Embryonic facial prominence (tissue), 1 donor: Measurements from ENCODE around the gene RELA.

Experiments
- DNase-seq: peaks from one replicate; pipeline ENCODE4 v3.0.0-alpha.2; 2016; ENCODE audit errors: extremely low spot score

Gene RELA

GRCh38 chr11:65633390-65634108 is 29.2 kb downstream of the RELA start:
- no peak for DNase-seq

GRCh38 chr11:65630215-65630614 is 32.5 kb downstream of the RELA start:
- no peak for DNase-seq

DNA sequence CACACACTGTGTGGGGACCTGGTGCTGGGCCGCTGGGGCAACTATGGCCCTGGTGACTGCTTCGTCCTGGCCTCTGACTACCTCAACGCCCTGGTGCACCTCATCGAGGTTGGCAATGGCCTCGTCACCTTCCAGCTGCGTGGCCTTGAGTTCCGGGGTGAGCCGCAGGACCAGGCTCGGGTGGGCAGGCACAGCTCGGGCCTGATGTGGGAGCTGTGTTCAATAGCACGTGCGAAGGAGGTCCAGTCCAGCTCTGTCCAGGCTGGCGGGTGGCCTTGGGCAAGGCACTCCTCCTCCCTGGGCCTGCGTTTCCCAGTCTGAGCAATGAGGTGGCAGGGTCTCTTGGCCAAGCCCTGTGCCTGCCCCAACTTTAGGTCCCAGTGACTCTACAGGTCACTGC is 33.1 kb downstream of the RELA start:
- no peak for DNase-seq

DNA sequence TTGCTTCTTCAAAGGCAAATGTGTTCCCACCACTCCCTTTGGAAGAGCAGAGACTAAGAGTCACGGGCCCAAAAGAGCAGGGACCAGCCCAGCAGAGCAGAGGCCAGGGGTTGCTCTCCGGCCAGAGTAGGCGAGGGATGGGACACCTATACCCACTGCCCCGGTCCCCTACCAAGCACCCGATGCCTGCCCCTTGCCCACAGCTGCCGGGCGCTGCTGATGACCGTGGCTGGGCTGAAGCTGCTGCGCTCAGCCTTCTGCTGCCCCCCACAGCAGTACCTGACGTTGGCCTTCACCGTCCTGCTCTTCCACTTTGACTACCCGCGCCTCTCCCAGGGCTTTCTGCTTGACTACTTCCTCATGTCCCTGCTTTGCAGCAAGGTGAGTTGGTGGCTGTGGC is 35.5 kb downstream of the RELA start:
- no peak for DNase-seq

- DNase-seq: no peak
Measured at GRCh38 chr11:65625628-65626342, 36.9 kb downstream of the RELA start.

- DNase-seq: no peak
Measured at GRCh38 chr11:65624931-65625627, 37.6 kb downstream of the RELA start.

- DNase-seq: no peak
Measured at GRCh38 chr11:65623852-65624616, 38.7 kb downstream of the RELA start.

GRCh38 chr11:65623177-65623576 is 39.5 kb downstream of the RELA start:
- no peak for DNase-seq

DNA sequence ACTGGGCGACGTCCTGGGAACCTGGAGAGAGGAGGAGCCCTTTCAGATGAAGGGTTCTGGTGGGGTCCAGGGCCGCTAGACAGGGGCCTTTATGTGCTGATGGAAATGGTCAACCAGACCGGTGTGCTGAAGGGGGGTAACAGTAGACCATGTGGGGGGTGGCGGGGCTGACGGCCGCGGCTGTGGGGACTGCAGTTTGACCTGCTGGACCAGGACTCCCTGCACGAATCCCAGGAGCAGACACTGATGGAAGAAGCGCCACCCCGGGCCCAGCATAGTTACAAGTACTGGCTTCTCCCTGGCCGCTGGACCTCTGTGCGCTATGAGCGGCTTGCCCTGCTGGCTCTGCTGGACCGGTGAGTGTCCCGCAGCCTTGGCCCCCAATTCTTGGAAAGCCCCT is 40.7 kb downstream of the RELA start:
- no peak for DNase-seq

DNA sequence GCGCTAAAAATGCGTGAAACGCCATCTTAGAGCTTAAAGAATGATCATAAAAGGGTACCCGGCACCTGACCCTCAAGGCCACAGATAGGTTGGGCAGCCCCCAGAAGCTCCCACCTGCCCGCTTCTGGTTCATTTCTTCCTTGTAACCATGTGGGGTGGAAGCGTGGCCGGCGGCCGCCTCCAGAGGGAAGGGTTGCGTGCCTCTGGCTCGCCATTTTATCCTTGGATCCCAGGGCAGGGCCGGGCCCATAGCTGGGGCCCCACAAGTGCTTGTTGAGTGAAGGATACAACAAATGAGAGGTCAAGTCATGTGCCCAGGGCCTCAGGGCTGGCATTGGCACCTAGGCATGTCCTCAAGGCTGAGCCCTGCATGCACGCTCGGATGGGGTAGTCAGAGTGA is 41.3 kb downstream of the RELA start:
- DNase-seq: no peak

GRCh38 chr11:65620666-65621065 is 42.0 kb downstream of the RELA start:
- no peak for DNase-seq

DNA sequence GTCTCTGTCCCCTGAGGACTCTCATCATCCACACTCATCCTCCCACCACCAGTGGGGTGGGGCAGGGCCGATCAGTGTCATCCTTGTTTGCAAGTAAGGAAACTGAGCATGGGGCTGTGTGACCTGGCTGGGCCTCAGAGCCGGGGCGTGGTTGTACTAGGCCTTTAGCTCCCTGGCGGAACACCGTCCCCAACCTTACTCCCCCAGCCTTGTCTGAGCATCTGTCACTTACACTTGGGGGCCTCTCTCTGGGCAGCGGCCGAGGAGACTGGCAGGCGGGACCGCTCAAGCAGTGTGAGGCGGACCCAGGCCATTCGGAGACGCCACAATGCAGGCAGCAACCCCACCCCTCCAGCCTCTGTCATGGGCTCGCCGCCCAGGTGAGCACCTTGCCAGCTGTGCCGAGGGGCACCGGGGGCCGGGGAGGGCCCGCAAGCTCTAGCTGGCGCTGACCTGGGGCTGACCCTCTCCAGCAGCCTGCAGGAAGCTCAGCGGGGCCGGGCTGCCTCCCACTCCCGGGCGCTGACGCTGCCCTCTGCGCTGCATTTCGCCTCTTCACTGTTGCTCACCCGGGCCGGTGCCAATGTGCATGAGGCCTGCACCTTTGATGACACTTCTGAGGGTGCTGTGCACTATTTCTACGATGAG is 43.3 kb downstream of the RELA start:
- no peak for DNase-seq

DNA sequence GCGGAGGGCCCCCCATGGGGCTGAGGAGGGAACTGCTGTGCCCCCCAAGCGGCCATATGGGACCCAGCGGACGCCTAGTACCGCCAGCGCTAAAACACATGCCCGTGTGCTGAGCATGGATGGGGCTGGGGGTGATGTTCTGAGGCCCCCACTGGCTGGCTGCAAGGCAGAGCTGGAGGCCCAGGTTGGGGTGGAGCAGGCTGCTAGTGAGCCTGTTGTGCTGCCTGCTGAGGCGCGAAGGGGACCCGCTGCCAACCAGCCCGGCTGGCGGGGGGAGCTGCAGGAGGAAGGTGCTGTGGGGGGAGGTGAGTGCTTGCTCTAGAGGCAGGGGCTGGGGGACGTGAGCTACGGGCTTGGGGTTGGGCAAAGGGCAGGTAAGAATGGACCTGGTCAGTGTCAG is 44.0 kb downstream of the RELA start:
- no peak for DNase-seq

DNA sequence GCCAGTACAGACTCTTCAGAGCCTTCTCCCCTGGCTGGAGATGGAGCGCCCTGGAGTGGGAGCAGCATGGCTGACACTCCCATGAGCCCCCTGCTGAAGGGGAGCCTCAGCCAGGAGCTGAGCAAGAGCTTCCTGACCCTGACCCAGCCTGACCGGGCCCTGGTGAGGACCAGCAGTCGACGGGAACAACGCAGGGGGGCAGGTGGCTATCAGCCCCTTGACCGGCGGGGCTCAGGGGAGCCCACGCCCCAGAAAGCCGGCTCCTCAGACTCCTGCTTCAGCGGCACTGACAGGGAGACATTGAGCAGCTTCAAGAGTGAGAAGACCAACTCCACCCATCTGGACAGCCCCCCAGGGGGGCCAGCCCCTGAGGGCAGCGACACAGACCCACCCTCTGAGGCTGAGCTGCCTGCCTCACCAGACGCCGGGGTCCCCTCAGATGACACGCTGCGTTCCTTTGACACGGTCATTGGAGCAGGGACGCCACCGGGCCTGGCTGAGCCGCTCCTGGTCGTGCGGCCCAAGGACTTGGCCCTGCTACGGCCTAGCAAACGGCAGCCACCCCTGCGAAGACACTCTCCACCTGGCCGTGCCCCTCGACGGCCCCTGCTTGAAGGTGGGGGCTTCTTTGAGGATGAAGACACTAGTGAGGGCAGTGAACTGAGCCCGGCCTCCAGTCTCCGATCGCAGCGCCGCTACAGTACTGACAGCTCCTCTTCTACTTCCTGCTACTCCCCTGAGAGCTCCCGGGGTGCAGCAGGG is 44.5 kb downstream of the RELA start:
- DNase-seq: no peak

GRCh38 chr11:65617136-65617850 is 45.4 kb downstream of the RELA start:
- no peak for DNase-seq

GRCh38 chr11:65616575-65617001 is 46.1 kb downstream of the RELA start:
- DNase-seq: no peak

- DNase-seq: no peak
Measured at GRCh38 chr11:65615950-65616574, 46.7 kb downstream of the RELA start.

DNA sequence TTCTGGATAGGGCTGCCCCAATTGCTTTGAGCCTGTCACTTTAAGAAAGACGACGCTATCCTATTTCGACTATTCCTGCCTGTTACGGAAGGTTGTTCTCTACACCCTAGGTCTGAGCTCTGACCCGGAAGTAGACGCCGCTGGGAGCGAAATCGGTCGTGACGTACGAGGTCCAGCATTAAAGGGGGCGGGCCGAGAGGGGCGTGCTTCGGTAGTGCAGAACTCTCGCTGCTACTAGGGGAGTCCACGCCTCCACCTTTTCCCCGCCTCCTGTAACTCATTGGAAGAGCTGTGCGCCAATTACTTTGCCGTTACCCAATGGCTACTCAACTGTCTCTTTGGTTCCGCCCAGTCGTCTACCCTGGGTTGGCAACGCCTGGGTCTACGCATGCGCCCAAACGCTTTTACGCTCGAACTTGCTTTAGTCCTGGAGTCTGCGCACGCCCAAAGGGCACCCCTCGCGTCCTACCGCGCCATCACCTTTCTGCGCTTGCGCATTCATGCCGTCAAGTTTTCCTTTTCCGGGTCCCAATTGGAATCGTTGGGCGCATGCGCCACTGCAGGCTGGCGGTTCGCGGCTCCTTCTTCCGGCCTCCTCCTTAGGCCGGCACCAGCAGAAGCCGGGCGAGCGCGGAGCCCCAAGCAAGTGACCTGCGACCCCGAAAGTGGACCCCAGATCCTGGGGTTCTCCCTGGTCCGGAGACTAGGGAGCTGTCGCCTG is 47.3 kb downstream of the RELA start, which contains the start of gene PCNX3:
PCNX3 (plus strand) TSS at position 548 of the 721 bp plus-strand sequence. CDS start 536 bp downstream, outside the sequence.
- DNase-seq: peak; percentile 100
